A549 (cell line): Measurements from ENCODE around the gene UBAP1. TPM values are rescaled to one million over a fixed set of nuclear protein-coding genes. Genes with fewer than 3 reads are reported as not detected.

Experiments used
- ATAC-seq, 2 experiments: fragments of 200-7000 bp in 1 of 2; fragments of >200 bp in 1 of 2; cut with Nextera tagmentation in 1 of 2; cut with Tn5 transposase in 1 of 2; 3 replicates each; pipeline versions ENCODE4 v1.8.0 to v1.9.1; 2018 to 2020; ENCODE audit warnings: mild to moderate bottlenecking in 1 of 2, moderate library complexity in 1 of 2
- CTCF ChIA-PET: fragments of 300-600 bp; sonication (Branson Sonifier 250); formaldehyde crosslinking; extraction: SDS; loops from one replicate; lab custom pipeline; 2021; ENCODE audit warnings: antibody characterized with exemption, inconsistent platforms; lab: Yijun Ruan, JAX
- POLR2A ChIA-PET: fragments of 350-600 bp; formaldehyde crosslinking; extraction: SDS; loops from one replicate; lab custom pipeline; 2021; ENCODE audit warnings: antibody characterized with exemption, inconsistent platforms; lab: Yijun Ruan, JAX
- DNase-seq, 2 experiments: peaks; one replicate each; pipeline versions ENCODE4 v3.0.0 to v3.0.0-alpha.2; 2011 to 2016; ENCODE audit warnings: low read depth in 1 of 2, low spot score in 1 of 2
- FAIRE-seq: peaks from 2 replicates; lab custom pipeline; 2011; peaks lifted over from hg19 to GRCh38; lab: Jason Lieb, UNC
- H3K27ac ChIP-seq, 2 experiments: fragments of >200 bp; sonication (Bioruptor Twin); formaldehyde crosslinking; 3 replicates each; pipeline ENCODE4 v1.5.1; 2016 to 2017
- H3K4me1 ChIP-seq: fragments of >200 bp; sonication (Bioruptor Twin); formaldehyde crosslinking; 3 replicates; pipeline ENCODE4 v1.6.1; 2016
- H3K4me2 ChIP-seq: fragments of >200 bp; sonication (Bioruptor Twin); formaldehyde crosslinking; 3 replicates; pipeline ENCODE4 v1.6.1; 2016
- H3K4me3 ChIP-seq: fragments of >200 bp; sonication (Bioruptor Twin); formaldehyde crosslinking; 3 replicates; pipeline ENCODE4 v1.5.1; 2016
- H3K9me3 ChIP-seq: fragments of >200 bp; sonication (Bioruptor Twin); formaldehyde crosslinking; 3 replicates; pipeline ENCODE4 v1.6.1; 2016
- BCL3 ChIP-seq: fragments of >200 bp; sonication (Bioruptor Twin); formaldehyde crosslinking; IDR thresholded peaks from 3 replicates; pipeline ENCODE4 v1.6.1; 2016
- BHLHE40 ChIP-seq: IDR thresholded peaks from 2 replicates; pipeline ENCODE4 v1.6.1; 2012; ENCODE audit warnings: low read depth, low read length, inconsistent platforms
- CEBPB ChIP-seq, 2 experiments: fragments of >200 bp in 1 of 2; sonication (Bioruptor Twin) in 1 of 2; formaldehyde crosslinking in 1 of 2; IDR thresholded peaks; 2 replicates each; pipeline ENCODE4 v1.6.1; 2012 to 2016
- ESRRA ChIP-seq: fragments of 150-350 bp; IDR thresholded peaks from 2 replicates; pipeline ENCODE4 v1.6.1; 2014; ENCODE audit warnings: mild to moderate bottlenecking, low read length, borderline replicate concordance
- FOSL2 ChIP-seq, 2 experiments: fragments of 450-650 bp in 1 of 2; fragments of >200 bp in 1 of 2; sonication (Bioruptor Twin) in 1 of 2; formaldehyde crosslinking; IDR thresholded peaks; 2 replicates each; pipeline versions ENCODE4 v1.5.0 to v1.6.1; 2016 to 2020; ENCODE audit warnings: mild to moderate bottlenecking in 1 of 2, moderate library complexity in 1 of 2
- FOXS1 ChIP-seq: fragments of 250-450 bp; sonication (Bioruptor Pico); IDR thresholded peaks from 2 replicates; pipeline ENCODE4 v1.5.0; 2020; ENCODE audit warnings: mild to moderate bottlenecking, moderate library complexity
- GATA3 ChIP-seq: IDR thresholded peaks from 2 replicates; pipeline ENCODE4 v1.6.1; 2012; ENCODE audit warnings: borderline replicate concordance
- HDAC2 ChIP-seq: fragments of 200-600 bp; sonication (generic); IDR thresholded peaks from 2 replicates; pipeline ENCODE4 v1.6.1; 2016
- HEYL ChIP-seq: fragments of 250-450 bp; sonication (Bioruptor Pico); IDR thresholded peaks from 2 replicates; pipeline ENCODE4 v1.8.0; 2021; ENCODE audit warnings: mild to moderate bottlenecking, moderate library complexity
- MAZ ChIP-seq: fragments of 150-350 bp; IDR thresholded peaks from 2 replicates; pipeline ENCODE4 v1.6.1; 2014; ENCODE audit warnings: antibody characterized with exemption, low read depth, low read length, borderline replicate concordance
- NPAS2 ChIP-seq: fragments of 250-450 bp; sonication (Bioruptor Pico); IDR thresholded peaks from 2 replicates; pipeline ENCODE4 v1.8.0; 2022; ENCODE audit warnings: mild to moderate bottlenecking, moderate library complexity, borderline replicate concordance
- POLR2A ChIP-seq: IDR thresholded peaks from 2 replicates; pipeline ENCODE4 v1.6.1; 2012; ENCODE audit warnings: mild to moderate bottlenecking, low read length
- RAD21 ChIP-seq, 2 experiments: fragments of >200 bp in 1 of 2; sonication (Bioruptor Twin) in 1 of 2; formaldehyde crosslinking in 1 of 2; IDR thresholded peaks in 1 of 2; conservative IDR thresholded peaks in 1 of 2; 2 replicates in 1 of 2; 3 replicates in 1 of 2; pipeline ENCODE4 v1.6.1; 2012 to 2018; ENCODE audit warnings: inconsistent platforms in 1 of 2
- RCOR1 ChIP-seq: fragments of 150-350 bp; IDR thresholded peaks from 2 replicates; pipeline ENCODE4 v1.6.1; 2014; ENCODE audit warnings: antibody characterized with exemption, low read length, low read depth
- SREBF2 ChIP-seq: fragments of 450-650 bp; IDR thresholded peaks from 2 replicates; pipeline ENCODE4 v1.6.1; 2014; ENCODE audit warnings: mild to moderate bottlenecking, moderate library complexity
- TP53 ChIP-seq: fragments of 250-450 bp; sonication (Bioruptor Pico); IDR thresholded peaks from 2 replicates; pipeline ENCODE4 v1.5.0; 2021; ENCODE audit warnings: mild to moderate bottlenecking, moderate library complexity
- ZNF302 ChIP-seq: fragments of 250-450 bp; sonication (Bioruptor Pico); IDR thresholded peaks from 2 replicates; pipeline ENCODE4 v1.9.0; 2021; ENCODE audit warnings: inconsistent platforms, mild to moderate bottlenecking, moderate library complexity
- WGBS: methylation state at CpG from one replicate; pipeline ENCODE4 v1.1.6; 2017; ENCODE audit errors: missing lambda C conversion rate; 5-methylcytosine and 5-hydroxymethylcytosine counted together
- polyA plus RNA-seq, 4 experiments: library from polyadenylated mRNA; depleted of rRNA in 3 of 4; stranded (reverse); fragments of >200 nt; fragmentation: RNase III in 1 of 4; extraction: RNeasy Plus Mini Kit Qiagen cat#74134 plus additional on column Dnase treatment in 1 of 4; gene quantifications; 2 replicates in 3 of 4; 3 replicates in 1 of 4; pipeline ENCODE4 v1.2.3, GENCODE V29; 2011 to 2017
- TF ChIP-seq, protein P1 (sequence below): fragments of 150-350 bp; IDR thresholded peaks from 2 replicates; pipeline ENCODE4 v1.6.1; 2014; ENCODE audit warnings: low read depth, mild to moderate bottlenecking, low read length
- TF ChIP-seq, protein P2 (sequence below): IDR thresholded peaks from 2 replicates; pipeline ENCODE4 v1.6.1; 2012; ENCODE audit warnings: low read depth, borderline replicate concordance

UBAP1 gene
- polyA plus RNA-seq, 2 of the 4 experiments (the other 2 are of a cell fraction): 38.5 to 73.1 TPM

DNA sequence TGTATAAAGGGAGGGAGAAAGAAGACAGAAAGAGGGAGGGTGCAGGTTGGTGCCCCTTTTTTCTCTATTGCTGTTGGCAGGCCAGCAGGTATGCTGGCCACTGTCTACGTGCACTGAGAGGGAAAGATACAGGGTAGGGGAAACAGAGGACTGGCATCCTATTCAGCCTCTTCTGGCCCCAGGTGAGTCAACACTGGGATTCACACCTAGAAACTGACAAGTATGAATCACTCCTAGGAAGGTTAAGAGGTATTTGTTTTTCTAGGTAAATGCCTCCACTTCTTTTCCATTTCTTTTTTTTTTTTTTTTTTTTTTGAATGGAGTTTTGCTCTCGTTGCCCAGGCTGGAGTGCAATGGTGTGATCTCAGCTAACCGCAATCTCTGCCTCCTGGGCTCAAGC, 2.8 kb upstream of the UBAP1 start:
- Histone ChIP-seq H3K27ac (no peak overlapping the region), H3K4me1 (peaks cover 13% of the 10 kb centered on the region), H3K9me3 (no peaks in the 10 kb centered on the region), H3K4me2 (no peak overlapping the region)
- DNase-seq (no peak), ATAC-seq (no peak), FAIRE-seq (no peak)
- WGBS: 92% methylated on average over 3 of the region's 3 CpGs
- CTCF ChIA-PET: interaction anchor here (0.6 to 1.6 kb wide), 3 partner anchors 12 to 247 kb away, joined by 3 to 8 read pairs (median 4); no protein-coding TSS in a partner anchor
- TF ChIP-seq ESRRA (no peak), POLR2A (no peak), ZNF302 (no peak), FOXS1 (CRISPR knock-in tag) (no peak), BHLHE40 (no peak), BCL3 (no peak), RAD21 (conservative IDR thresholded peaks at IDR 0.05 in 1 of 2, IDR thresholded peaks at IDR 0.05 in 1 of 2) (no peak)
- TF ChIP-seq, protein P1, sequence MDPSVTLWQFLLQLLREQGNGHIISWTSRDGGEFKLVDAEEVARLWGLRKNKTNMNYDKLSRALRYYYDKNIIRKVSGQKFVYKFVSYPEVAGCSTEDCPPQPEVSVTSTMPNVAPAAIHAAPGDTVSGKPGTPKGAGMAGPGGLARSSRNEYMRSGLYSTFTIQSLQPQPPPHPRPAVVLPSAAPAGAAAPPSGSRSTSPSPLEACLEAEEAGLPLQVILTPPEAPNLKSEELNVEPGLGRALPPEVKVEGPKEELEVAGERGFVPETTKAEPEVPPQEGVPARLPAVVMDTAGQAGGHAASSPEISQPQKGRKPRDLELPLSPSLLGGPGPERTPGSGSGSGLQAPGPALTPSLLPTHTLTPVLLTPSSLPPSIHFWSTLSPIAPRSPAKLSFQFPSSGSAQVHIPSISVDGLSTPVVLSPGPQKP: no peak
- TF ChIP-seq, all 56 proteins: peak for 0
- POLR2A ChIA-PET: no interaction called here
- H3K4me3 ChIP-seq: no peak overlapping the region

- ChIA-PET POLR2A (interaction anchor here (0.5 to 1.7 kb wide), 18 partner anchors 7 to 359 kb away, joined by 3 to 14 read pairs (median 4); partner anchors contain the start of gene MYORG), CTCF (interaction anchor here (0.5 to 1.6 kb wide), 9 partner anchors 14 to 440 kb away, joined by 3 to 8 read pairs (median 5); no protein-coding TSS in a partner anchor)
- DNase-seq (no peak), ATAC-seq (no peak), FAIRE-seq (no peak)
- TF ChIP-seq SREBF2 (no peak), TP53 (CRISPR knock-in tag) (no peak), BCL3 (no peak), RCOR1 (no peak), FOSL2 (IDR thresholded peaks at IDR 0.05) (no peak), FOSL2 (CRISPR knock-in tag; IDR thresholded peaks at IDR 0.05) (no peak), GATA3 (no peak), CEBPB (IDR thresholded peaks at IDR 0.05) (no peak), NPAS2 (CRISPR knock-in tag) (no peak), HDAC2 (no peak), HEYL (no peak), MAZ (no peak)
- TF ChIP-seq, protein P2, sequence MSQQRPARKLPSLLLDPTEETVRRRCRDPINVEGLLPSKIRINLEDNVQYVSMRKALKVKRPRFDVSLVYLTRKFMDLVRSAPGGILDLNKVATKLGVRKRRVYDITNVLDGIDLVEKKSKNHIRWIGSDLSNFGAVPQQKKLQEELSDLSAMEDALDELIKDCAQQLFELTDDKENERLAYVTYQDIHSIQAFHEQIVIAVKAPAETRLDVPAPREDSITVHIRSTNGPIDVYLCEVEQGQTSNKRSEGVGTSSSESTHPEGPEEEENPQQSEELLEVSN: no peak
- H3K4me3 ChIP-seq: peak overlapping the region; percentile 88
- H3K4me1 ChIP-seq: peaks cover 13% of the 10 kb centered on the region
- H3K4me2 ChIP-seq: peak overlapping the region; percentile 92
- H3K9me3 ChIP-seq: no peaks in the 10 kb centered on the region
- 67% methylated on average over 17 of the region's 17 CpGs for WGBS
- peak overlapping the region; percentile 93 to 94 for H3K27ac ChIP-seq
Measured at GRCh38 chr9:34177593-34178435, 1.0 kb upstream of the UBAP1 start.
